Stimulated activated CD8-positive, alpha-beta memory T cell treated with anti-CD3 and anti-CD28 coated beads, Interleukin-15, amount 100 ng/mL, for 4 hours (primary cell): ENCODE results near the gene PPP2R1A.
"Not testable (repeated sequence)": the region's sequence is repeated elsewhere in the genome, so short reads cannot be mapped to it uniquely, and the experiment has no call there.

Experiments
- DNase-seq, 2 donors: peaks; one replicate each; pipeline ENCODE4 v3.0.0-alpha.2; 2020; ENCODE audit warnings: low read depth in 2 of 2

PPP2R1A gene

GRCh38 chr19:52244021-52244420 lies 54.2 kb downstream of the PPP2R1A start:
- no peak for DNase-seq

GRCh38 chr19:52248241-52248640 lies 58.4 kb downstream of the PPP2R1A start:
- peak in 1 of 2 donors; percentile 52 for DNase-seq

GRCh38 chr19:52258426-52258825 lies 68.6 kb downstream of the PPP2R1A start:
- DNase-seq = no peak

- not testable (repeated sequence) for DNase-seq
Measured at GRCh38 chr19:52265556-52265955, 75.7 kb downstream of the PPP2R1A start.

GRCh38 chr19:52269338-52270261 lies 79.7 kb downstream of the PPP2R1A start, which contains the start of gene ZNF766:
Gene ZNF766 (plus strand): TSS chr19:52269587. CDS start chr19:52269614, 27 bp downstream.
- DNase-seq = peak; percentile 92 to 93

- DNase-seq = no peak
Measured at GRCh38 chr19:52270266-52270885, 80.5 kb downstream of the PPP2R1A start.

- no peak for DNase-seq
Measured at GRCh38 chr19:52273301-52273700, 83.4 kb downstream of the PPP2R1A start.

GRCh38 chr19:52274191-52274590 lies 84.3 kb downstream of the PPP2R1A start:
- DNase-seq = no peak

- DNase-seq = no peak
Measured at GRCh38 chr19:52275988-52276387, 86.1 kb downstream of the PPP2R1A start.

GRCh38 chr19:52277471-52277870 lies 87.6 kb downstream of the PPP2R1A start:
- no peak for DNase-seq
